A549 (cell line): Measurements from ENCODE around the gene ACP4. TPM values are rescaled to one million over a fixed set of nuclear protein-coding genes. Genes with fewer than 3 reads are reported as not detected.
"Not testable (repeated sequence)": the region's sequence is repeated elsewhere in the genome, so short reads cannot be mapped to it uniquely, and the experiment has no call there.

Source experiments
- ATAC-seq, 2 experiments: fragments of 200-7000 bp in 1 of 2; fragments of >200 bp in 1 of 2; cut with Nextera tagmentation in 1 of 2; cut with Tn5 transposase in 1 of 2; 3 replicates each; pipeline versions ENCODE4 v1.8.0 to v1.9.1; 2018 to 2020; ENCODE audit warnings: mild to moderate bottlenecking in 1 of 2, moderate library complexity in 1 of 2
- CTCF ChIA-PET: fragments of 300-600 bp; sonication (Branson Sonifier 250); formaldehyde crosslinking; extraction: SDS; loops from one replicate; lab custom pipeline; 2021; ENCODE audit warnings: antibody characterized with exemption, inconsistent platforms; lab: Yijun Ruan, JAX
- POLR2A ChIA-PET: fragments of 350-600 bp; formaldehyde crosslinking; extraction: SDS; loops from one replicate; lab custom pipeline; 2021; ENCODE audit warnings: antibody characterized with exemption, inconsistent platforms; lab: Yijun Ruan, JAX
- DNase-seq, 2 experiments: peaks; one replicate each; pipeline versions ENCODE4 v3.0.0 to v3.0.0-alpha.2; 2011 to 2016; ENCODE audit warnings: low read depth in 1 of 2, low spot score in 1 of 2
- FAIRE-seq: peaks from 2 replicates; lab custom pipeline; 2011; peaks lifted over from hg19 to GRCh38; lab: Jason Lieb, UNC
- H3K27ac ChIP-seq, 2 experiments: fragments of >200 bp; sonication (Bioruptor Twin); formaldehyde crosslinking; 3 replicates each; pipeline ENCODE4 v1.5.1; 2016 to 2017
- H3K4me1 ChIP-seq: fragments of >200 bp; sonication (Bioruptor Twin); formaldehyde crosslinking; 3 replicates; pipeline ENCODE4 v1.6.1; 2016
- H3K4me2 ChIP-seq: fragments of >200 bp; sonication (Bioruptor Twin); formaldehyde crosslinking; 3 replicates; pipeline ENCODE4 v1.6.1; 2016
- H3K4me3 ChIP-seq: fragments of >200 bp; sonication (Bioruptor Twin); formaldehyde crosslinking; 3 replicates; pipeline ENCODE4 v1.5.1; 2016
- H3K9me3 ChIP-seq: fragments of >200 bp; sonication (Bioruptor Twin); formaldehyde crosslinking; 3 replicates; pipeline ENCODE4 v1.6.1; 2016
- FOSB ChIP-seq: fragments of 250-450 bp; sonication (Bioruptor Pico); IDR thresholded peaks from 2 replicates; pipeline ENCODE4 v1.5.0; 2020; ENCODE audit warnings: mild to moderate bottlenecking, moderate library complexity
- FOXS1 ChIP-seq: fragments of 250-450 bp; sonication (Bioruptor Pico); IDR thresholded peaks from 2 replicates; pipeline ENCODE4 v1.5.0; 2020; ENCODE audit warnings: mild to moderate bottlenecking, moderate library complexity
- HDAC2 ChIP-seq: fragments of 200-600 bp; sonication (generic); IDR thresholded peaks from 2 replicates; pipeline ENCODE4 v1.6.1; 2016
- HEYL ChIP-seq: fragments of 250-450 bp; sonication (Bioruptor Pico); IDR thresholded peaks from 2 replicates; pipeline ENCODE4 v1.8.0; 2021; ENCODE audit warnings: mild to moderate bottlenecking, moderate library complexity
- HOXA7 ChIP-seq: fragments of 250-450 bp; sonication (Bioruptor Pico); IDR thresholded peaks from 2 replicates; pipeline ENCODE4 v1.5.0; 2020; ENCODE audit warnings: mild to moderate bottlenecking, moderate library complexity
- NR3C1 ChIP-seq: fragments of >200 bp; sonication (Bioruptor Twin); formaldehyde crosslinking; IDR thresholded peaks from 3 replicates; pipeline ENCODE4 v1.6.1; 2017
- POLR2AphosphoS2 ChIP-seq: conservative IDR thresholded peaks from 2 replicates; pipeline ENCODE4 v1.6.1; 2012; ENCODE audit warnings: low read length, improper control_type of control experiment, inconsistent platforms
- TFCP2L1 ChIP-seq: fragments of 250-450 bp; sonication (Bioruptor Pico); IDR thresholded peaks from 2 replicates; pipeline ENCODE4 v1.5.0; 2021; ENCODE audit warnings: mild to moderate bottlenecking
- ZNF302 ChIP-seq: fragments of 250-450 bp; sonication (Bioruptor Pico); IDR thresholded peaks from 2 replicates; pipeline ENCODE4 v1.9.0; 2021; ENCODE audit warnings: inconsistent platforms, mild to moderate bottlenecking, moderate library complexity
- WGBS: methylation state at CpG from one replicate; pipeline ENCODE4 v1.1.6; 2017; ENCODE audit errors: missing lambda C conversion rate; 5-methylcytosine and 5-hydroxymethylcytosine counted together
- polyA plus RNA-seq, 4 experiments: library from polyadenylated mRNA; depleted of rRNA in 3 of 4; stranded (reverse); fragments of >200 nt; fragmentation: RNase III in 1 of 4; extraction: RNeasy Plus Mini Kit Qiagen cat#74134 plus additional on column Dnase treatment in 1 of 4; gene quantifications; 2 replicates in 3 of 4; 3 replicates in 1 of 4; pipeline ENCODE4 v1.2.3, GENCODE V29; 2011 to 2017
- TF ChIP-seq, protein P1 (sequence below): fragments of >200 bp; sonication (Bioruptor Twin); formaldehyde crosslinking; IDR thresholded peaks from 2 replicates; pipeline ENCODE4 v1.6.1; 2016
- TF ChIP-seq, protein P2 (sequence below): fragments of 250-450 bp; sonication (Bioruptor Pico); IDR thresholded peaks from 2 replicates; pipeline ENCODE4 v1.5.0; 2021; ENCODE audit warnings: mild to moderate bottlenecking, moderate library complexity, borderline replicate concordance

Gene ACP4
- polyA plus RNA-seq, 2 of the 4 experiments (the other 2 are of a cell fraction): not detected

GRCh38 chr19:50750010-50750409 is 40.2 kb upstream of the ACP4 start:
- H3K4me3 ChIP-seq: no peak overlapping the region
- no peak for FAIRE-seq
- DNase-seq: no peak
- POLR2A ChIA-PET: interaction anchor here (1.6 kb wide), 1 partner anchor 25 kb away, joined by 4 read pairs; no protein-coding TSS in a partner anchor
- 62% methylated on average over 15 of the region's 15 CpGs for WGBS
- TF ChIP-seq ZNF302 (CRISPR knock-in tag): no peak
- no peak for TF ChIP-seq FOSB (CRISPR knock-in tag)
- no peak for TF ChIP-seq TFCP2L1 (CRISPR knock-in tag)
- no peaks in the 10 kb centered on the region for H3K9me3 ChIP-seq
- CTCF ChIA-PET: interaction anchor here (1.0 to 2.9 kb wide), 5 partner anchors 9 to 212 kb away, joined by 3 to 17 read pairs (median 4); no protein-coding TSS in a partner anchor
- no peak overlapping the region for H3K27ac ChIP-seq
- no peak for ATAC-seq
- peaks cover 6% of the 10 kb centered on the region; the same call in 1 of the 3 replicates for H3K4me1 ChIP-seq
- H3K4me2 ChIP-seq: no peak overlapping the region

DNA sequence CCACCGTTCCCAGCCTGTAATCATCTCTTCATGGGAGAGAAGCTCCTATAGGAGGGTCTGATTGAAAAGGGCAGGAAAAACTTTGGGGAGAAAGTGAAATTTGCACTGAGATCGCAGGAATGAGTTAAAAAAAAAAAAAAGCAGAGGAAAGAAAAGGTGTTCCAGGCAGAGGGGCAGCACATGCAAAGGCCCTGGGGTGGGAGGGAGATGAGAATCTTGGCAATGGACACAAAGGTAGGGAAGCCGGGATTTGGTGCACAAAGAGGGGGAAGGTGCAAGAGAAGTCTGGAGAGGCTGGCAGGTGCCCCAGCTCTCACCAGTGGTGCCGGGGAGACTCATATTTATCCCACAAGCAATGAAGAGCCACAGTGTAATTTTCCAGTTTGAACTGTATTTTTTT is 36.3 kb upstream of the ACP4 start:
- POLR2A ChIA-PET: interaction anchor here (1.2 kb wide), 1 partner anchor 29 kb away, joined by 5 read pairs; no protein-coding TSS in a partner anchor
- Histone ChIP-seq H3K4me1 (no peaks in the 10 kb centered on the region), H3K4me2 (no peak overlapping the region), H3K4me3 (no peak overlapping the region), H3K9me3 (no peaks in the 10 kb centered on the region), H3K27ac (no peak overlapping the region)
- DNase-seq (no peak), FAIRE-seq (no peak), ATAC-seq (no peak)
- WGBS: 35% methylated on average over 4 of the region's 4 CpGs
- CTCF ChIA-PET: interaction anchor here (1.0 to 4.8 kb wide), 7 partner anchors 10 to 216 kb away, joined by 3 to 25 read pairs (median 5); no protein-coding TSS in a partner anchor
- TF ChIP-seq HEYL (no peak), HDAC2 (no peak), ZNF302 (CRISPR knock-in tag) (no peak), POLR2AphosphoS2 (no peak), HOXA7 (CRISPR knock-in tag) (no peak), NR3C1 (no peak), FOXS1 (CRISPR knock-in tag) (no peak)
- TF ChIP-seq, protein P1, sequence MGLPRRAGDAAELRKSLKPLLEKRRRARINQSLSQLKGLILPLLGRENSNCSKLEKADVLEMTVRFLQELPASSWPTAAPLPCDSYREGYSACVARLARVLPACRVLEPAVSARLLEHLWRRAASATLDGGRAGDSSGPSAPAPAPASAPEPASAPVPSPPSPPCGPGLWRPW: no peak
- TF ChIP-seq, protein P2, sequence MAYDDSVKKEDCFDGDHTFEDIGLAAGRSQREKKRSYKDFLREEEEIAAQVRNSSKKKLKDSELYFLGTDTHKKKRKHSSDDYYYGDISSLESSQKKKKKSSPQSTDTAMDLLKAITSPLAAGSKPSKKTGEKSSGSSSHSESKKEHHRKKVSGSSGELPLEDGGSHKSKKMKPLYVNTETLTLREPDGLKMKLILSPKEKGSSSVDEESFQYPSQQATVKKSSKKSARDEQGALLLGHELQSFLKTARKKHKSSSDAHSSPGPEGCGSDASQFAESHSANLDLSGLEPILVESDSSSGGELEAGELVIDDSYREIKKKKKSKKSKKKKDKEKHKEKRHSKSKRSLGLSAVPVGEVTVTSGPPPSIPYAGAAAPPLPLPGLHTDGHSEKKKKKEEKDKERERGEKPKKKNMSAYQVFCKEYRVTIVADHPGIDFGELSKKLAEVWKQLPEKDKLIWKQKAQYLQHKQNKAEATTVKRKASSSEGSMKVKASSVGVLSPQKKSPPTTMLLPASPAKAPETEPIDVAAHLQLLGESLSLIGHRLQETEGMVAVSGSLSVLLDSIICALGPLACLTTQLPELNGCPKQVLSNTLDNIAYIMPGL (CRISPR knock-in tag): no peak

GRCh38 chr19:50756244-50756643 is 34.0 kb upstream of the ACP4 start:
- POLR2A ChIA-PET, H3K4me1 ChIP-seq, DNase-seq, H3K9me3 ChIP-seq, H3K4me3 ChIP-seq, H3K4me2 ChIP-seq, H3K27ac ChIP-seq: not testable (repeated sequence)
- ATAC-seq (peak; percentile 37 to 41; a peak in 3 of 6 replicates), FAIRE-seq (peak; percentile 99)
- WGBS: 38% methylated on average over 8 of the region's 8 CpGs
- CTCF ChIA-PET: interaction anchor here (0.6 to 4.8 kb wide), 2 partner anchors 27 to 32 kb away, joined by 3 to 25 read pairs; no protein-coding TSS in a partner anchor

- FAIRE-seq, CTCF ChIA-PET, DNase-seq, POLR2A ChIA-PET, H3K4me1 ChIP-seq, ATAC-seq, H3K27ac ChIP-seq, H3K9me3 ChIP-seq, H3K4me2 ChIP-seq, H3K4me3 ChIP-seq: not testable (repeated sequence)
- WGBS: 89% methylated on average over 3 of the region's 3 CpGs
Observed at GRCh38 chr19:50757624-50758023, 32.6 kb upstream of the ACP4 start.

DNA sequence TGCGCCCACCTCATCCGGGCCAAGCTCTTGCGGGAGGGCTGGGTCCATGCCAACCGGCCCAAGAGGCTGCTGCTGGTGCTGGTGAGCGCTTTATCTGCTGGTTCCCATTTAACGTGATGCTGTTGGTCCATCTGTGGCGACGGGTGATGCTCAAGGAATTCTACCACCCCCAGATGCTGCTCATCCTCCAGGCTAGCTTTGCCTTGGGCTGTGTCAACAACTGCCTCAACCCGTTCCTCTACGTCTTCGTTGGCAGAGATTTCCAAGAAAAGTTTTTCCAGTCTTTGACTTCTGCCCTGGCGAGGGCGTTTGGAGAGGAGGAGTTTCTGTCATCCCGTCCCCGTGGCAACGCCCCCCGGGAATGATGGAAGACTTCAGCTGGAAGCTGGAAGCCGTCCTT is 31.1 kb upstream of the ACP4 start:
- DNase-seq, ATAC-seq, H3K4me3 ChIP-seq, POLR2A ChIA-PET, H3K4me2 ChIP-seq, FAIRE-seq, H3K27ac ChIP-seq, H3K9me3 ChIP-seq, H3K4me1 ChIP-seq: not testable (repeated sequence)
- CTCF ChIA-PET: interaction anchor here (1.2 to 3.0 kb wide), 5 partner anchors 10 to 222 kb away, joined by 3 to 11 read pairs (median 4); partner anchors contain the start of gene CLEC11A
- 74% methylated on average over 18 of the region's 18 CpGs for WGBS
